HepG2 (cell line): ENCODE results near the gene REPIN1. TPM values are rescaled to one million over a fixed set of nuclear protein-coding genes. Genes with fewer than 3 reads are reported as not detected.

Experiments used
- ELF3 ChIP-seq: IDR thresholded peaks from 2 replicates; pipeline ENCODE4 v1.6.1; 2016; ENCODE audit warnings: missing genetic modification reagents, missing compliant biosample characterization
- FOXC1 ChIP-seq: sonication (generic); formaldehyde crosslinking; IDR thresholded peaks from 2 replicates; pipeline ENCODE4 v1.8.0; 2022; ENCODE audit warnings: mild to moderate bottlenecking, missing genetic modification reagents, borderline replicate concordance
- GATAD2A ChIP-seq: IDR thresholded peaks from 2 replicates; pipeline ENCODE4 v1.6.1; 2016
- HNF4G ChIP-seq, 2 experiments: sonication (generic) in 1 of 2; formaldehyde crosslinking in 1 of 2; IDR thresholded peaks; 2 replicates each; pipeline versions ENCODE4 v1.4.0 to v1.6.1; 2011 to 2020; ENCODE audit warnings: borderline replicate concordance in 2 of 2, low read depth in 2 of 2, mild to moderate bottlenecking in 2 of 2, low read length in 1 of 2, missing genetic modification reagents in 1 of 2, moderate library complexity in 1 of 2
- KDM6A ChIP-seq: IDR thresholded peaks from 2 replicates; pipeline ENCODE4 v1.6.1; 2016; ENCODE audit warnings: low read depth
- NFYB ChIP-seq: sonication (generic); formaldehyde crosslinking; IDR thresholded peaks from 2 replicates; pipeline ENCODE4 v1.4.0; 2020; ENCODE audit warnings: missing genetic modification reagents
- POLR2A ChIP-seq, 2 experiments: IDR thresholded peaks; 2 replicates each; pipeline ENCODE4 v1.6.1; 2011; ENCODE audit warnings: low read depth in 2 of 2, low read length in 2 of 2, mild to moderate bottlenecking in 1 of 2, moderate library complexity in 1 of 2; ENCODE audit not compliant: insufficient read depth in 1 of 2
- PTBP1 ChIP-seq: fragments of 200-400 bp; formaldehyde crosslinking; IDR thresholded peaks from 2 replicates; pipeline ENCODE4 v1.6.1; 2018; ENCODE audit warnings: low read length, low read depth; ENCODE audit not compliant: poor library complexity, severe bottlenecking
- SNRNP70 ChIP-seq: fragments of 200-400 bp; formaldehyde crosslinking; IDR thresholded peaks from 2 replicates; pipeline ENCODE4 v1.6.1; 2017; ENCODE audit warnings: mild to moderate bottlenecking, low read depth, low read length, moderate library complexity
- SPEN ChIP-seq: sonication (generic); formaldehyde crosslinking; IDR thresholded peaks from 2 replicates; pipeline ENCODE4 v1.5.1; 2020; ENCODE audit warnings: low read depth, mild to moderate bottlenecking, missing genetic modification reagents
- TSC22D2 ChIP-seq: sonication (generic); formaldehyde crosslinking; IDR thresholded peaks from 2 replicates; pipeline ENCODE4 v1.5.1; 2020; ENCODE audit warnings: missing genetic modification reagents, mild to moderate bottlenecking, borderline replicate concordance
- ZBTB44 ChIP-seq: sonication (generic); formaldehyde crosslinking; IDR thresholded peaks from 2 replicates; pipeline ENCODE4 v1.4.0; 2020; ENCODE audit warnings: missing genetic modification reagents
- ZBTB7A ChIP-seq: sonication (generic); formaldehyde crosslinking; IDR thresholded peaks from 2 replicates; pipeline ENCODE4 v1.8.0; 2022; ENCODE audit warnings: mild to moderate bottlenecking, missing genetic modification reagents
- ZNF614 ChIP-seq: IDR thresholded peaks from 2 replicates; pipeline ENCODE4 v1.6.1; 2018; ENCODE audit warnings: missing biosample characterization, missing genetic modification reagents, inconsistent platforms, borderline replicate concordance
- ZNF883 ChIP-seq: sonication (generic); formaldehyde crosslinking; IDR thresholded peaks from 2 replicates; pipeline ENCODE4 v1.5.1; 2020; ENCODE audit warnings: mild to moderate bottlenecking, missing genetic modification reagents; ENCODE audit errors: not compliant biosample characterization
- polyA plus RNA-seq, 8 experiments: library from polyadenylated mRNA; depleted of rRNA in 3 of 8; stranded (reverse) in 7 of 8; unstranded in 1 of 8; fragments of >200 nt; fragmentation: Illumina TruSeq in 4 of 8; extraction: Trizol in 4 of 8; gene quantifications; 2 replicates each; pipeline versions ENCODE4 v1.2.1 to v1.2.3, GENCODE V29; 2011 to 2016; ENCODE audit warnings: low read depth in 4 of 8, missing spikeins in 1 of 8, mixed read lengths in 1 of 8; ENCODE audit not compliant: insufficient read depth in 1 of 8
- total RNA-seq, 5 experiments: library from RNA; depleted of rRNA; stranded (reverse); fragments of >200 nt; fragmentation: Illumina TruSeq; extraction: Trizol; gene quantifications; 2 replicates each; pipeline ENCODE4 v1.2.3, GENCODE V29; 2016; ENCODE audit warnings: low read depth in 1 of 5
- TF ChIP-seq, protein P1 (sequence below): sonication (generic); formaldehyde crosslinking; IDR thresholded peaks from 2 replicates; pipeline ENCODE4 v1.4.0; 2020; ENCODE audit warnings: low read depth, missing genetic modification reagents

REPIN1 gene
- total and polyA plus RNA-seq, 2 of the 13 experiments (the other 11 are each of a cell fraction or from before 2014, with no cell fraction given), result 69.9 to 108 TPM

GRCh38 chr7:150324373-150324961 lies 44.2 kb upstream of the REPIN1 start (continued):
- TF ChIP-seq SPEN (CRISPR knock-in tag), result 0 out of 2 replicates have a peak, but pooled peaks have one; percentile 16
- TF ChIP-seq ZBTB44 (CRISPR knock-in tag), result no peak
- peak in 1 of 2 experiments; percentile 43; a peak in 1 of 4 replicates for TF ChIP-seq POLR2A (IDR thresholded peaks at IDR 0.05; ENCODE audit: insufficient read depth in 1 of 2, low read depth in 2 of 2, low read length in 2 of 2)
- TF ChIP-seq PTBP1, result no peak
- TF ChIP-seq HNF4G (IDR thresholded peaks at IDR 0.05; ENCODE audit: borderline replicate concordance, low read depth, low read length), result peak; percentile 30; the same call in 1 of the 2 replicates
- no peak for TF ChIP-seq HNF4G (CRISPR knock-in tag; IDR thresholded peaks at IDR 0.05; ENCODE audit: borderline replicate concordance, low read depth)
- peak; percentile 68 for TF ChIP-seq ELF3 (CRISPR knock-in tag)
- peak; percentile 21; the same call in 1 of the 2 replicates for TF ChIP-seq KDM6A (CRISPR knock-in tag)
- TF ChIP-seq ZNF883 (CRISPR knock-in tag), result no peak
- TF ChIP-seq GATAD2A (CRISPR knock-in tag), result 0 out of 2 replicates have a peak, but pooled peaks have one; percentile 31
- TF ChIP-seq TSC22D2 (CRISPR knock-in tag), result no peak
- no peak for TF ChIP-seq NFYB (CRISPR knock-in tag)
- TF ChIP-seq, protein P1, sequence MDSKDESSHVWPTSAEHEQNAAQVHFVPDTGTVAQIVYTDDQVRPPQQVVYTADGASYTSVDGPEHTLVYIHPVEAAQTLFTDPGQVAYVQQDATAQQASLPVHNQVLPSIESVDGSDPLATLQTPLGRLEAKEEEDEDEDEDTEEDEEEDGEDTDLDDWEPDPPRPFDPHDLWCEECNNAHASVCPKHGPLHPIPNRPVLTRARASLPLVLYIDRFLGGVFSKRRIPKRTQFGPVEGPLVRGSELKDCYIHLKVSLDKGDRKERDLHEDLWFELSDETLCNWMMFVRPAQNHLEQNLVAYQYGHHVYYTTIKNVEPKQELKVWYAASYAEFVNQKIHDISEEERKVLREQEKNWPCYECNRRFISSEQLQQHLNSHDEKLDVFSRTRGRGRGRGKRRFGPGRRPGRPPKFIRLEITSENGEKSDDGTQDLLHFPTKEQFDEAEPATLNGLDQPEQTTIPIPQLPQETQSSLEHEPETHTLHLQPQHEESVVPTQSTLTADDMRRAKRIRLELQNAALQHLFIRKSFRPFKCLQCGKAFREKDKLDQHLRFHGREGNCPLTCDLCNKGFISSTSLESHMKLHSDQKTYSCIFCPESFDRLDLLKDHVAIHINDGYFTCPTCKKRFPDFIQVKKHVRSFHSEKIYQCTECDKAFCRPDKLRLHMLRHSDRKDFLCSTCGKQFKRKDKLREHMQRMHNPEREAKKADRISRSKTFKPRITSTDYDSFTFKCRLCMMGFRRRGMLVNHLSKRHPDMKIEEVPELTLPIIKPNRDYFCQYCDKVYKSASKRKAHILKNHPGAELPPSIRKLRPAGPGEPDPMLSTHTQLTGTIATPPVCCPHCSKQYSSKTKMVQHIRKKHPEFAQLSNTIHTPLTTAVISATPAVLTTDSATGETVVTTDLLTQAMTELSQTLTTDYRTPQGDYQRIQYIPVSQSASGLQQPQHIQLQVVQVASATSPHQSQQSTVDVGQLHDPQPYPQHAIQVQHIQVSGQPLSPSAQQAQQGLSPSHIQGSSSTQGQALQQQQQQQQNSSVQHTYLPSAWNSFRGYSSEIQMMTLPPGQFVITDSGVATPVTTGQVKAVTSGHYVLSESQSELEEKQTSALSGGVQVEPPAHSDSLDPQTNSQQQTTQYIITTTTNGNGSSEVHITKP, result peak; percentile 89; the same call in 1 of the 2 replicates
- TF ChIP-seq ZNF614 (CRISPR knock-in tag), result no peak
- TF ChIP-seq ZBTB7A (CRISPR knock-in tag), result peak; percentile 21; the same call in 1 of the 2 replicates
- TF ChIP-seq FOXC1 (CRISPR knock-in tag), result 0 out of 2 replicates have a peak, but pooled peaks have one; percentile 47
- no peak for TF ChIP-seq SNRNP70
